Testis (tissue), 3 donors: ENCODE results near the gene UGT2B7. TPM values are rescaled to one million over a fixed set of nuclear protein-coding genes. Genes with fewer than 3 reads are reported as not detected.

ENCODE experiments used
- DNase-seq: peaks from one replicate; pipeline ENCODE4 v3.0.0-alpha.2; 2019
- H3K27ac ChIP-seq, 2 donors: fragments of 200-600 bp; sonication (generic); one replicate each; pipeline ENCODE4 v1.5.1; 2019
- H3K27me3 ChIP-seq: fragments of 200-600 bp; sonication (generic); one replicate; pipeline ENCODE4 v1.5.1; 2019
- H3K36me3 ChIP-seq: fragments of 200-600 bp; sonication (generic); one replicate; pipeline ENCODE4 v1.5.1; 2017; ENCODE audit warnings: low read depth; ENCODE audit errors: missing control alignments
- H3K4me1 ChIP-seq: fragments of 200-600 bp; sonication (generic); one replicate; pipeline ENCODE4 v1.5.1; 2019
- H3K4me3 ChIP-seq, 2 donors: fragments of 200-600 bp; sonication (generic); one replicate each; pipeline ENCODE4 v1.5.1; 2017 to 2019
- H3K9me3 ChIP-seq: fragments of 200-600 bp; sonication (generic); one replicate; pipeline ENCODE4 v1.5.1; 2017
- POLR2A ChIP-seq: fragments of 450-650 bp; IDR thresholded peaks from one replicate; pipeline ENCODE4 v1.6.1; 2017; ENCODE audit warnings: antibody characterized with exemption, mild to moderate bottlenecking, moderate library complexity
- WGBS, 2 donors: methylation state at CpG; one replicate each; pipeline ENCODE4 v1.1.5; 2018; 5-methylcytosine and 5-hydroxymethylcytosine counted together
- intact Hi-C: fragments of 100-400 bp; cut with DNase I; formaldehyde crosslinking; loops from one replicate; pipeline ENCODE4 v1.15.1; 2023; ENCODE audit warnings: low total_unique reads
- polyA plus RNA-seq: library from polyadenylated mRNA; stranded (reverse); fragments of 350-450 nt; fragmentation: Illumina TruSeq; extraction: RNeasy Lipid Tissue Mini Kit (QIAGEN cat#74804); gene quantifications from one replicate; pipeline ENCODE4 v1.2.3, GENCODE V29; 2014; ENCODE audit warnings: low read depth, low replicate concordance; ENCODE audit not compliant: insufficient read depth
- total RNA-seq, 2 donors: library from RNA; depleted of rRNA; stranded (reverse); fragments of >200 nt; gene quantifications; one replicate each; pipeline ENCODE4 v1.2.3, GENCODE V29; 2016
- TF ChIP-seq, protein P1 (sequence below), 3 experiments: fragments of 450-650 bp in 2 of 3; fragments of 200-600 bp in 1 of 3; sonication (generic) in 1 of 3; IDR thresholded peaks; one replicate each; pipeline ENCODE4 v1.5.1; 2016 to 2019; ENCODE audit warnings: antibody characterized with exemption in 3 of 3, mild to moderate bottlenecking in 2 of 3, moderate library complexity in 1 of 3

UGT2B7 gene
- total and polyA plus RNA-seq, 3 donors from 2014 or later = 0.31 to 1.5 TPM; not detected in 1

GRCh38 chr4:69058410-69059059, 37.7 kb upstream of the UGT2B7 start:
- no peak for DNase-seq
- no peak for TF ChIP-seq POLR2A
- TF ChIP-seq, protein P1, sequence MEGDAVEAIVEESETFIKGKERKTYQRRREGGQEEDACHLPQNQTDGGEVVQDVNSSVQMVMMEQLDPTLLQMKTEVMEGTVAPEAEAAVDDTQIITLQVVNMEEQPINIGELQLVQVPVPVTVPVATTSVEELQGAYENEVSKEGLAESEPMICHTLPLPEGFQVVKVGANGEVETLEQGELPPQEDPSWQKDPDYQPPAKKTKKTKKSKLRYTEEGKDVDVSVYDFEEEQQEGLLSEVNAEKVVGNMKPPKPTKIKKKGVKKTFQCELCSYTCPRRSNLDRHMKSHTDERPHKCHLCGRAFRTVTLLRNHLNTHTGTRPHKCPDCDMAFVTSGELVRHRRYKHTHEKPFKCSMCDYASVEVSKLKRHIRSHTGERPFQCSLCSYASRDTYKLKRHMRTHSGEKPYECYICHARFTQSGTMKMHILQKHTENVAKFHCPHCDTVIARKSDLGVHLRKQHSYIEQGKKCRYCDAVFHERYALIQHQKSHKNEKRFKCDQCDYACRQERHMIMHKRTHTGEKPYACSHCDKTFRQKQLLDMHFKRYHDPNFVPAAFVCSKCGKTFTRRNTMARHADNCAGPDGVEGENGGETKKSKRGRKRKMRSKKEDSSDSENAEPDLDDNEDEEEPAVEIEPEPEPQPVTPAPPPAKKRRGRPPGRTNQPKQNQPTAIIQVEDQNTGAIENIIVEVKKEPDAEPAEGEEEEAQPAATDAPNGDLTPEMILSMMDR (IDR thresholded peaks at IDR 0.05) = no peak
- Histone ChIP-seq H3K4me3 (no peak overlapping the region), H3K9me3 (no peaks in the 10 kb centered on the region), H3K36me3 (no peaks in the 10 kb centered on the region), H3K27ac (no peak overlapping the region), H3K27me3 (no peaks in the 10 kb centered on the region), H3K4me1 (no peaks in the 10 kb centered on the region)
- intact Hi-C loops = no loop called here
- 80 to 81% methylated on average over 6 of the region's 6 CpGs for WGBS, 2 donors

DNA sequence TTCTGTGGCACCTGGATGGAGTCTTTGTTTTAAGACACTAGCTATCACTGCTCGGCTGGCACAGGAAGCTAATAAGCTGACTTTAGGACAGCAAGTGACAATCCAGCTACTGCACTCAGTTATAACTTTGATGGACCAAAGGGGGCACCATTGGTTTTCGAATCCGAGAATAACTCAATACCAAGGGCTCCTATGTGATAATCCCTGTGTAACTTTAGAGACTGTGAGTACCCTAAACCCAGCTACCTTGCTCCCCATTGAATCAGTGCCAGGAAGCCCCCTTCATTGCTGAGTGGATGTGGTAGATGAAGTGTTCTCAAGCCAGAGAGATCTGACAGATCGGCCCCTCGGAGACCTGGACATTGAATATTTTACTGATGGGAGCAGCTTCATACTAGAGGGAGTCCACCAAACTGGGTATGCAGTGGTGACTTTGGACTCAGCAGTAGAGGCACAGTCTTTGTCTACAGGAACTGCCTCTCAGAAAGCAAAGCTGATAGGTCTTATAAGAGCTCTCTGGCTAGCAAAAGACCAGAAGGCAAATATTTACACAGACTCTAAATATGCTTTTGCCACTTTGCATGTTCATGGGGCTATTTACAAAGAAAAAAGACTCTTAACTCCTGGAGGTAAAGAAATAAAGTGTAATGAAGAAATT, 35.5 kb upstream of the UGT2B7 start:
- no peaks in the 10 kb centered on the region for H3K27me3 ChIP-seq
- H3K27ac ChIP-seq = no peak overlapping the region
- intact Hi-C loops = no loop called here
- WGBS, 2 donors = 73 to 94% methylated on average over 5 of the region's 5 CpGs
- no peak overlapping the region for H3K4me3 ChIP-seq
- no peak for DNase-seq
- H3K36me3 ChIP-seq = no peaks in the 10 kb centered on the region
- no peak for TF ChIP-seq POLR2A
- TF ChIP-seq, protein P1 (IDR thresholded peaks at IDR 0.05) = no peak
- H3K4me1 ChIP-seq = no peaks in the 10 kb centered on the region
- H3K9me3 ChIP-seq = no peaks in the 10 kb centered on the region

DNA sequence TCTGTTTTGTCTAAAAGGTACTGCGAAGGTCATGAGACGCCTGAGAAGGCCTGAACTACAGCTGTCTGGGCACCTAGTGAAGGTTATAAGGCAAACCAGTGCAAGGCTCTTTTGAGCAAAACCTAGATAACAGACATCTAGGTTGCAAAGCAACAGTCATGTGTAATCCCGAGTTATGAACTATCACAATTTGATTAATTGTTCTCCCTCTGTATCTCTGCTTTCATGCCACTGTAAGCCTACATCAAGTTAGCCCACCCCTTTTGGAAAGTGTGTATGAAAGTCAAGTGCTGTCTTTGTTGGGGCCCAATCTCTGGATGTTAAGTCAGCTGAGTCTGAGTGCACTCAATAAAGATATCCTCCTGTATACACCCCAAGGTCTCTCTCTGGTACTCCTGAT, 31.9 kb upstream of the UGT2B7 start:
- H3K27ac ChIP-seq = no peak overlapping the region
- no peaks in the 10 kb centered on the region for H3K27me3 ChIP-seq
- 62 to 78% methylated on average over 3 of the region's 3 CpGs for WGBS, 2 donors
- H3K9me3 ChIP-seq = no peaks in the 10 kb centered on the region
- H3K4me3 ChIP-seq = no peak overlapping the region
- no peaks in the 10 kb centered on the region for H3K4me1 ChIP-seq
- intact Hi-C loops = no loop called here
- TF ChIP-seq, protein P1 (IDR thresholded peaks at IDR 0.05) = no peak
- TF ChIP-seq POLR2A = no peak
- no peaks in the 10 kb centered on the region for H3K36me3 ChIP-seq
- DNase-seq = no peak

DNA sequence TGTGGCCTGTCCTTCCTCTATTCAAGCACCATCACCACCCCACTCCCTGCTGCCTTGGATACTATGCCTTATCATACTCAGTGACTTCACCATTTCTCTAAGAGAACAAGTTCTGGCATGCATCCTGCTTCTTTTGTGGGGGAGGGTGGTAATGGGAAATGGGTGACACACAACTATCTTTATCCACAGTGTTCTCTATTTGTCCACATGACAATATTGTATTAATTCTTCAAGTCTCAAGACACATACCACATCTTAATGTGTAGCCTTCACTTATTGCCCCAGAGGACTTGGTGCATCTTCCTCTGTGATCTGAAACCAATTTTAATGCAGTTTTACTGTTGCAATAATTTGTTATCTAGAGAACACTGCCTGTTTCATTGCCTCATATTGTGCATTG, 29.3 kb upstream of the UGT2B7 start:
- no peaks in the 10 kb centered on the region for H3K27me3 ChIP-seq
- H3K9me3 ChIP-seq = no peaks in the 10 kb centered on the region
- DNase-seq = no peak
- H3K27ac ChIP-seq = no peak overlapping the region
- H3K4me1 ChIP-seq = no peaks in the 10 kb centered on the region
- H3K4me3 ChIP-seq = no peak overlapping the region
- H3K36me3 ChIP-seq = no peaks in the 10 kb centered on the region
- intact Hi-C loops = no loop called here
- no peak for TF ChIP-seq POLR2A
- TF ChIP-seq, protein P1 (IDR thresholded peaks at IDR 0.05) = no peak

- no peak for DNase-seq
- 67 to 84% methylated on average over 2 of the region's 2 CpGs for WGBS, 2 donors
- Histone ChIP-seq H3K27ac (no peak overlapping the region), H3K36me3 (no peaks in the 10 kb centered on the region), H3K4me1 (no peaks in the 10 kb centered on the region), H3K4me3 (no peak overlapping the region), H3K27me3 (no peaks in the 10 kb centered on the region), H3K9me3 (no peaks in the 10 kb centered on the region)
- TF ChIP-seq, protein P1 (IDR thresholded peaks at IDR 0.05) = no peak
- no peak for TF ChIP-seq POLR2A
- intact Hi-C loops = no loop called here
These were observed 27.2 kb upstream of the UGT2B7 start for GRCh38 chr4:69069085-69069484.
